HG03097 (cell line): ENCODE measurements around the gene TTLL8.
"Not testable (repeated sequence)": the region's sequence is repeated elsewhere in the genome, so short reads cannot be mapped to it uniquely, and the experiment has no call there.

Experiments
- ATAC-seq: cut with Tn5 transposase; IDR thresholded peaks from one replicate; pipeline ENCODE4 v1.9.1; 2021; ENCODE audit not compliant: unreplicated experiment, low FRiP score

Gene TTLL8

GRCh38 chr22:50058061-50058905, at the start of gene TTLL8:
TSS of gene TTLL8 (minus strand) at chr22:50058298.
- no peak for ATAC-seq

GRCh38 chr22:50107529-50107928, 49.4 kb upstream of the TTLL8 start:
- ATAC-seq: no peak

- ATAC-seq: no peak
Observed at GRCh38 chr22:50105208-50106100, 47.4 kb upstream of the TTLL8 start.

GRCh38 chr22:50104141-50104544, 46.0 kb upstream of the TTLL8 start:
- ATAC-seq: no peak

- ATAC-seq: no peak
Observed at GRCh38 chr22:50102946-50103345, 44.8 kb upstream of the TTLL8 start.

- ATAC-seq: no peak
Observed at GRCh38 chr22:50101870-50102565, 43.9 kb upstream of the TTLL8 start.

GRCh38 chr22:50098052-50098451, 40.0 kb upstream of the TTLL8 start:
- ATAC-seq: no peak

- ATAC-seq: no peak
Observed at GRCh38 chr22:50092342-50092741, 34.2 kb upstream of the TTLL8 start.

- ATAC-seq: no peak
Observed at GRCh38 chr22:50091092-50091768, 33.1 kb upstream of the TTLL8 start.

GRCh38 chr22:50090412-50090714, 32.3 kb upstream of the TTLL8 start:
- no peak for ATAC-seq

- ATAC-seq: no peak
Observed at GRCh38 chr22:50089682-50090411, 31.7 kb upstream of the TTLL8 start, which contains the start of gene MOV10L1. TSS of gene MOV10L1 (plus strand) at chr22:50090006. CDS start at chr22:50090089, 83 bp downstream.

GRCh38 chr22:50089231-50089630, 31.1 kb upstream of the TTLL8 start:
- no peak for ATAC-seq

GRCh38 chr22:50088096-50088495, 30.0 kb upstream of the TTLL8 start:
- ATAC-seq: no peak

GRCh38 chr22:50087646-50088045, 29.5 kb upstream of the TTLL8 start:
- no peak for ATAC-seq

- not testable (repeated sequence) for ATAC-seq
Observed at GRCh38 chr22:50086975-50087374, 28.9 kb upstream of the TTLL8 start.

- no peak for ATAC-seq
Observed at GRCh38 chr22:50086526-50086925, 28.4 kb upstream of the TTLL8 start.

GRCh38 chr22:50085211-50085972, 27.3 kb upstream of the TTLL8 start, which contains the start of gene MLC1:
TSS of gene MLC1 (minus strand) at chr22:50085426. CDS start at chr22:50084902, 524 bp downstream.
- ATAC-seq: no peak

GRCh38 chr22:50084614-50085021, 26.5 kb upstream of the TTLL8 start:
- no peak for ATAC-seq

- ATAC-seq: no peak
Observed at GRCh38 chr22:50084080-50084477, 26.0 kb upstream of the TTLL8 start.
